Melanocyte of skin (primary cell): ENCODE measurements around the gene SEC22B. TPM values are rescaled to one million over a fixed set of nuclear protein-coding genes. Genes with fewer than 3 reads are reported as not detected.

Source experiments
- small RNA-seq, 2 donors: library from RNA; depleted of rRNA; stranded (forward); fragments of <200 nt; gene quantifications; one replicate each; pipeline ENCODE3, GENCODE V24; 2012
- total RNA-seq, 2 donors: library from RNA; depleted of rRNA; stranded (reverse); fragments of >200 nt; gene quantifications; 2 replicates each; pipeline ENCODE4 v1.2.3, GENCODE V29; 2012

SEC22B gene
- 10 to 100 TPM; 30.6 to 31.0 TPM for total RNA-seq

DNA sequence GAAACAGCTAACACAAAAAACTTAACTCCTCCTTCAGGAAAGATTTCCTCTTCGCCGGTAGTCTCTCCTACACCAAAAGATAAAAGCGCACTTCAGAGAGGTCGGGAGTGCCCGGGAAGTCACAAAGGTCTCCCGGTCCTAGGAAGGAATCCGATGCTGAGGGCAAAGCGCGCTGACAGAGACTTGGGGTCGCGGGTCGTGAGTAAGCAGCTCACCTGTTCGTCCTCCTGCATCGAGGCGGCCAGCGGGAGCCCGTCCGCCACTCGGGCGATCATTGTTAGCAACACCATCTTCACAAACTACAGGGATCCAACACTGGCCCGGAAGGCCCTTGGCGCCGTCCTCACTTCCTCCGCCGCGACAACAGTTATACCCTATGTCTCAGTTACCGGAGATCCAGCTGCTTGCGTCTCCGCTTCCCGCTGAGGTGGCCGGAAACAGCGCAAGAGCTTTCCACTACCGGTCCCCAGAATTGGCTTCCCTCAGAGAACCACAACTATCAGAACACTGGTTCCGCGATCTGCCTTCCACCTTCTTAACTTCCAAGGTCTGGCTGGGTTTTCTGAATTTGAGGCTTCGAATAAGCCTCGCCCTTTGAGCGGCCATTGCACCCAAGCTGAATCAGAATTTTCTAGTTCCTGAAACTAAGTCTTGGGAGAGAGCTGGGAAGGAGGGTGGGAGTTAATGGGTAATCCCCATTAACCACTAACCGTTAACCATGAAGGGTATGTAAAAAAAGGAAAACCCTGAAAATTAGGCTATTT, at the start of gene SEC22B:
Gene SEC22B, minus strand, starts transcription at position 429 of the 764 bp plus-strand sequence. Its CDS starts 139 bp downstream, at position 290.

Small RNAs within 50 kb of the gene (small RNA-seq; reads per million reads assigned to genes)
- 0 reads per million in 2 donors for gene RNU6-465P

Other genes starting within 250 kb of the SEC22B start
- 10 to 100 TPM; 45.1 to 57.6 TPM for gene NOTCH2, start 106.9 kb downstream of the SEC22B start, total RNA-seq
- gene NBPF8, start 238.5 kb upstream of the SEC22B start, total RNA-seq: 1 to 10 TPM; 3.8 to 8.7 TPM